ENCODE data around the gene CTAG2.
"Not testable (repeated sequence)": the region's sequence is repeated elsewhere in the genome, so short reads cannot be mapped to it uniquely, and the experiment has no call there.

The CTAG2 gene

GRCh38 chrX:154645745-154646378 is 7.5 kb downstream of the CTAG2 start:
- not testable (repeated sequence) for DNase-seq

GRCh38 chrX:154643708-154644107 is 9.7 kb downstream of the CTAG2 start:
- DNase-seq, result not testable (repeated sequence)

GRCh38 chrX:154641740-154642139 is 11.6 kb downstream of the CTAG2 start:
- not testable (repeated sequence) for DNase-seq

GRCh38 chrX:154633661-154634060 is 19.7 kb downstream of the CTAG2 start:
- not testable (repeated sequence) for DNase-seq

- not testable (repeated sequence) for DNase-seq
These were observed 22.4 kb downstream of the CTAG2 start for GRCh38 chrX:154630949-154631348.

- not testable (repeated sequence) for DNase-seq
These were observed 24.4 kb downstream of the CTAG2 start for GRCh38 chrX:154628960-154629359.

GRCh38 chrX:154620767-154621414 is 32.5 kb downstream of the CTAG2 start:
- DNase-seq, result not testable (repeated sequence)

- not testable (repeated sequence) for DNase-seq
These were observed 34.2 kb downstream of the CTAG2 start, which contains the start of gene CTAG1B for GRCh38 chrX:154619182-154619581. CTAG1B (minus strand) TSS chrX:154619282; CDS start chrX:154619218, 64 bp downstream.

- DNase-seq, result not testable (repeated sequence)
These were observed 39.8 kb downstream of the CTAG2 start for GRCh38 chrX:154613586-154613985.

- not testable (repeated sequence) for DNase-seq
These were observed 42.2 kb downstream of the CTAG2 start for GRCh38 chrX:154611146-154611545.

- DNase-seq, result not testable (repeated sequence)
These were observed 44.6 kb downstream of the CTAG2 start for GRCh38 chrX:154608823-154609222.

- DNase-seq, result not testable (repeated sequence)
These were observed 45.4 kb downstream of the CTAG2 start for GRCh38 chrX:154607976-154608375.

GRCh38 chrX:154607370-154607769 is 46.0 kb downstream of the CTAG2 start:
- no peak for DNase-seq

- no peak for DNase-seq
These were observed 47.8 kb downstream of the CTAG2 start for GRCh38 chrX:154605566-154605965.

GRCh38 chrX:154603438-154604430 is 49.6 kb downstream of the CTAG2 start:
- DNase-seq, result no peak

- no peak for DNase-seq
These were observed 50.5 kb downstream of the CTAG2 start for GRCh38 chrX:154602766-154603437.

- no peak for DNase-seq
These were observed 51.2 kb downstream of the CTAG2 start for GRCh38 chrX:154602226-154602625.

All from stimulated activated naive CD4-positive, alpha-beta T cell treated with Interleukin-2 at 50 U/mL for 16 hours (primary cell).